Measurements from ENCODE around the gene SYNGR3. TPM values are rescaled to one million over a fixed set of nuclear protein-coding genes. Genes with fewer than 3 reads are reported as not detected.

The SYNGR3 gene
- total and polyA plus RNA-seq, 2 of the 13 experiments (the other 11 are each of a cell fraction or from before 2014, with no cell fraction given): 0.97 to 5.7 TPM

GRCh38 chr16:2009791-2010510 lies 20.2 kb downstream of the SYNGR3 start, which contains the start of gene ZNF598 (continued):
- peak; percentile 52 for TF ChIP-seq MED1 (CRISPR knock-in tag; IDR thresholded peaks at IDR 0.05)
- TF ChIP-seq CAMTA2 (CRISPR knock-in tag; IDR thresholded peaks at IDR 0.05; ENCODE audit: borderline replicate concordance): peak; percentile 81; the same call in 1 of the 2 replicates
- no peak for TF ChIP-seq ZBTB40 (IDR thresholded peaks at IDR 0.05)
- peak; percentile 19 for TF ChIP-seq ZBTB40 (CRISPR knock-in tag; IDR thresholded peaks at IDR 0.05)
- peak; percentile 68; the same call in 1 of the 2 replicates for TF ChIP-seq SP4 (CRISPR knock-in tag; IDR thresholded peaks at IDR 0.05)
- TF ChIP-seq ZFP90 (CRISPR knock-in tag; IDR thresholded peaks at IDR 0.05; ENCODE audit: borderline replicate concordance): peak; percentile 91
- TF ChIP-seq KDM5B (CRISPR knock-in tag; IDR thresholded peaks at IDR 0.05; ENCODE audit: borderline replicate concordance): peak; percentile 83; the same call in 1 of the 2 replicates
- no peak for TF ChIP-seq ZNF468 (CRISPR knock-in tag; IDR thresholded peaks at IDR 0.05)
- TF ChIP-seq SIN3B (IDR thresholded peaks at IDR 0.05; ENCODE audit: low read length): 0 out of 2 replicates have a peak, but pooled peaks have one; percentile 34
- TF ChIP-seq ZNF569 (CRISPR knock-in tag; IDR thresholded peaks at IDR 0.05; ENCODE audit: borderline replicate concordance): no peak
- 0 out of 2 replicates have a peak, but pooled peaks have one; percentile 16 for TF ChIP-seq ZBTB43 (CRISPR knock-in tag; conservative IDR thresholded peaks at IDR 0.05)
- peak; percentile 64; the same call in 1 of the 2 replicates for TF ChIP-seq HINFP (CRISPR knock-in tag; IDR thresholded peaks at IDR 0.05; ENCODE audit: low read depth)
- no peak for TF ChIP-seq ZNF629 (CRISPR knock-in tag; conservative IDR thresholded peaks at IDR 0.05)
- 0 out of 2 replicates have a peak, but pooled peaks have one; percentile 41 for TF ChIP-seq IRF2 (CRISPR knock-in tag; IDR thresholded peaks at IDR 0.05)
- TF ChIP-seq PLSCR1 (CRISPR knock-in tag; IDR thresholded peaks at IDR 0.05; ENCODE audit: borderline replicate concordance): no peak
- TF ChIP-seq JUND (CRISPR knock-in tag; IDR thresholded peaks at IDR 0.05): no peak

Measured in HepG2 (cell line).